A549 treated with Hydrocortisone at 1 μM for 4 hours (cell line): Measurements from ENCODE around the gene MDFIC. TPM values are rescaled to one million over a fixed set of nuclear protein-coding genes. Genes with fewer than 3 reads are reported as not detected.

Experiments used
- total RNA-seq: library from RNA; stranded (reverse); fragments of 200-300 nt; extraction: Qiagen RNA extraction; gene quantifications from 5 replicates; pipeline ENCODE4 v1.2.3, GENCODE V29; 2022

Gene MDFIC, protein sequence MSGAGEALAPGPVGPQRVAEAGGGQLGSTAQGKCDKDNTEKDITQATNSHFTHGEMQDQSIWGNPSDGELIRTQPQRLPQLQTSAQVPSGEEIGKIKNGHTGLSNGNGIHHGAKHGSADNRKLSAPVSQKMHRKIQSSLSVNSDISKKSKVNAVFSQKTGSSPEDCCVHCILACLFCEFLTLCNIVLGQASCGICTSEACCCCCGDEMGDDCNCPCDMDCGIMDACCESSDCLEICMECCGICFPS
- total RNA-seq: 14.9 to 23.1 TPM (median 18.5 TPM) in 5 replicates

GRCh38 chr7:114922026-114922651, at the start of gene MDFIC:
Gene MDFIC, plus strand, starts transcription at chr7:114922094. Its CDS starts 940 bp downstream, at chr7:114923034.

